GM23338 (cell line): ENCODE data around the gene SNX21. TPM values are rescaled to one million over a fixed set of nuclear protein-coding genes. Genes with fewer than 3 reads are reported as not detected.

ENCODE experiments used
- ATAC-seq: fragments of 200-7000 bp; cut with Tn5 transposase; 3 replicates; pipeline ENCODE4 v1.9.1; 2020
- DNase-seq: peaks from one replicate; pipeline ENCODE4 v3.0.0-alpha.2; 2015; ENCODE audit warnings: low spot score
- H2AFZ ChIP-seq: fragments of 200-600 bp; sonication (generic); 2 replicates; pipeline ENCODE4 v1.8.0; 2016; ENCODE audit warnings: antibody characterized with exemption, mild to moderate bottlenecking, moderate library complexity
- H3F3A ChIP-seq: fragments of 200-600 bp; sonication (generic); replicated peaks from 2 replicates; pipeline ENCODE4 v1.8.0; 2017; ENCODE audit warnings: antibody characterized with exemption, mixed run types, low read depth
- H3K27ac ChIP-seq: fragments of 200-600 bp; sonication (generic); 2 replicates; pipeline ENCODE4 v1.6.1; 2016; ENCODE audit warnings: low read depth
- H3K27me3 ChIP-seq: fragments of 200-600 bp; sonication (generic); 2 replicates; pipeline ENCODE4 v1.8.0; 2016; ENCODE audit warnings: mild to moderate bottlenecking, mixed run types, moderate library complexity; ENCODE audit not compliant: insufficient read depth
- H3K36me3 ChIP-seq: fragments of 200-600 bp; sonication (generic); 2 replicates; pipeline ENCODE4 v1.8.0; 2016; ENCODE audit warnings: mild to moderate bottlenecking; ENCODE audit not compliant: insufficient read depth
- H3K4me1 ChIP-seq: fragments of 200-600 bp; sonication (generic); 2 replicates; pipeline ENCODE4 v1.8.0; 2016; ENCODE audit warnings: mild to moderate bottlenecking, moderate library complexity; ENCODE audit not compliant: insufficient read depth
- H3K4me2 ChIP-seq: fragments of 200-600 bp; sonication (generic); 2 replicates; pipeline ENCODE4 v1.7.1; 2017; ENCODE audit warnings: mixed run types
- H3K4me3 ChIP-seq: fragments of 200-600 bp; sonication (generic); 2 replicates; pipeline ENCODE4 v1.6.1; 2016; ENCODE audit warnings: mixed run types
- H3K79me2 ChIP-seq: fragments of 200-600 bp; sonication (generic); replicated peaks from 2 replicates; pipeline ENCODE4 v1.8.0; 2017; ENCODE audit warnings: mild to moderate bottlenecking; ENCODE audit not compliant: insufficient read depth
- H3K9me2 ChIP-seq: fragments of 200-600 bp; sonication (generic); 2 replicates; pipeline ENCODE4 v1.8.0; 2017; ENCODE audit not compliant: insufficient read depth
- H4K20me1 ChIP-seq: fragments of 200-600 bp; sonication (generic); replicated peaks from 2 replicates; pipeline ENCODE4 v1.8.0; 2017; ENCODE audit warnings: mild to moderate bottlenecking; ENCODE audit not compliant: insufficient read depth
- H3K27ac Mint-ChIP-seq: 2 replicates; pipeline ENCODE4 v1.8.0; 2020; ENCODE audit warnings: inconsistent platforms, mild to moderate bottlenecking, moderate library complexity, mixed read lengths
- H3K27me3 Mint-ChIP-seq: 3 replicates; pipeline ENCODE4 v1.8.0; 2022; ENCODE audit warnings: low read depth, mild to moderate bottlenecking, moderate library complexity, mixed read lengths, inconsistent platforms; ENCODE audit not compliant: insufficient read depth, poor library complexity
- H3K36me3 Mint-ChIP-seq: 3 replicates; pipeline ENCODE4 v1.8.0; 2021; ENCODE audit warnings: low read depth, mild to moderate bottlenecking, inconsistent platforms, moderate library complexity, mixed read lengths
- H3K4me1 Mint-ChIP-seq: 3 replicates; pipeline ENCODE4 v1.8.0; 2020; ENCODE audit warnings: mild to moderate bottlenecking, inconsistent platforms, mixed read lengths
- H3K4me3 Mint-ChIP-seq: 3 replicates; pipeline ENCODE4 v1.8.0; 2021; ENCODE audit warnings: moderate library complexity, mild to moderate bottlenecking, inconsistent platforms, mixed read lengths
- H3K9me3 Mint-ChIP-seq: 3 replicates; pipeline ENCODE4 v1.8.0; 2020; ENCODE audit warnings: moderate library complexity, mild to moderate bottlenecking, inconsistent platforms, mixed read lengths
- CREB1 ChIP-seq: fragments of 250-450 bp; sonication (Bioruptor Pico); IDR thresholded peaks from 2 replicates; pipeline ENCODE4 v1.5.0; 2020; ENCODE audit warnings: low read depth, mild to moderate bottlenecking, moderate library complexity
- EZH2phosphoT487 ChIP-seq: fragments of 200-600 bp; sonication (generic); IDR thresholded peaks from one replicate; pipeline ENCODE4 v1.8.1; 2018; ENCODE audit warnings: antibody characterized with exemption; ENCODE audit not compliant: unreplicated experiment
- NANOG ChIP-seq: IDR thresholded peaks from 2 replicates; pipeline ENCODE4 v1.6.1; 2016; ENCODE audit warnings: antibody characterized with exemption, borderline replicate concordance
- POLR2AphosphoS5 ChIP-seq: IDR thresholded peaks from 2 replicates; pipeline ENCODE4 v1.6.1; 2016; ENCODE audit warnings: antibody characterized with exemption, low read depth
- STAT1 ChIP-seq: IDR thresholded peaks from one replicate; pipeline ENCODE4 v1.6.1; 2016; ENCODE audit warnings: antibody characterized with exemption; ENCODE audit not compliant: unreplicated experiment
- ZNF114 ChIP-seq: fragments of 250-450 bp; sonication (Bioruptor Pico); IDR thresholded peaks from 2 replicates; pipeline ENCODE4 v1.5.0; 2020; ENCODE audit warnings: mild to moderate bottlenecking, moderate library complexity
- ZNF331 ChIP-seq: fragments of 250-450 bp; sonication (Bioruptor Pico); IDR thresholded peaks from 2 replicates; pipeline ENCODE4 v1.5.0; 2020; ENCODE audit warnings: low read depth, mild to moderate bottlenecking, moderate library complexity
- long read RNA-seq: library from polyadenylated mRNA; unstranded; transcript quantifications from one replicate; pipeline ENCODE4 v2.0.0, GENCODE V29; 2020; ENCODE audit not compliant: unreplicated experiment
- polyA plus RNA-seq: library from polyadenylated mRNA; unstranded; fragments of >200 nt; fragmentation: Nextera tagmentation; extraction: Ambion mirVana; gene quantifications from 2 replicates; pipeline ENCODE4 v1.2.1, GENCODE V29; 2016
- total RNA-seq: library from RNA; depleted of rRNA; stranded (reverse); fragments of >200 nt; shearing (Covaris generic); gene quantifications from 2 replicates; pipeline ENCODE4 v1.2.3, GENCODE V29; 2014; rRNA removed
- TF ChIP-seq, protein P1 (sequence below): IDR thresholded peaks from 2 replicates; pipeline ENCODE4 v1.6.1; 2016; ENCODE audit warnings: antibody characterized with exemption
- TF ChIP-seq, protein P2 (sequence below), 2 experiments: fragments of 200-600 bp in 1 of 2; sonication (generic) in 1 of 2; conservative IDR thresholded peaks; 2 replicates each; pipeline versions ENCODE4 v1.5.1 to v1.6.1; 2016 to 2017; ENCODE audit warnings: antibody characterized with exemption in 2 of 2, low read depth in 2 of 2, mild to moderate bottlenecking in 2 of 2, moderate library complexity in 1 of 2

The SNX21 gene, protein sequence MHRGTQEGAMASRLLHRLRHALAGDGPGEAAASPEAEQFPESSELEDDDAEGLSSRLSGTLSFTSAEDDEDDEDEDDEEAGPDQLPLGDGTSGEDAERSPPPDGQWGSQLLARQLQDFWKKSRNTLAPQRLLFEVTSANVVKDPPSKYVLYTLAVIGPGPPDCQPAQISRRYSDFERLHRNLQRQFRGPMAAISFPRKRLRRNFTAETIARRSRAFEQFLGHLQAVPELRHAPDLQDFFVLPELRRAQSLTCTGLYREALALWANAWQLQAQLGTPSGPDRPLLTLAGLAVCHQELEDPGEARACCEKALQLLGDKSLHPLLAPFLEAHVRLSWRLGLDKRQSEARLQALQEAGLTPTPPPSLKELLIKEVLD
- total RNA-seq (26.7 and 31.5 TPM in 2 replicates), polyA plus RNA-seq (13.3 and 15.5 TPM in 2 replicates)
- long read RNA-seq, partial matches to known transcripts, result 0 of 12 reads
- long read RNA-seq, other reads (novel, unspliced or antisense), result 4 of 12 reads

DNA sequence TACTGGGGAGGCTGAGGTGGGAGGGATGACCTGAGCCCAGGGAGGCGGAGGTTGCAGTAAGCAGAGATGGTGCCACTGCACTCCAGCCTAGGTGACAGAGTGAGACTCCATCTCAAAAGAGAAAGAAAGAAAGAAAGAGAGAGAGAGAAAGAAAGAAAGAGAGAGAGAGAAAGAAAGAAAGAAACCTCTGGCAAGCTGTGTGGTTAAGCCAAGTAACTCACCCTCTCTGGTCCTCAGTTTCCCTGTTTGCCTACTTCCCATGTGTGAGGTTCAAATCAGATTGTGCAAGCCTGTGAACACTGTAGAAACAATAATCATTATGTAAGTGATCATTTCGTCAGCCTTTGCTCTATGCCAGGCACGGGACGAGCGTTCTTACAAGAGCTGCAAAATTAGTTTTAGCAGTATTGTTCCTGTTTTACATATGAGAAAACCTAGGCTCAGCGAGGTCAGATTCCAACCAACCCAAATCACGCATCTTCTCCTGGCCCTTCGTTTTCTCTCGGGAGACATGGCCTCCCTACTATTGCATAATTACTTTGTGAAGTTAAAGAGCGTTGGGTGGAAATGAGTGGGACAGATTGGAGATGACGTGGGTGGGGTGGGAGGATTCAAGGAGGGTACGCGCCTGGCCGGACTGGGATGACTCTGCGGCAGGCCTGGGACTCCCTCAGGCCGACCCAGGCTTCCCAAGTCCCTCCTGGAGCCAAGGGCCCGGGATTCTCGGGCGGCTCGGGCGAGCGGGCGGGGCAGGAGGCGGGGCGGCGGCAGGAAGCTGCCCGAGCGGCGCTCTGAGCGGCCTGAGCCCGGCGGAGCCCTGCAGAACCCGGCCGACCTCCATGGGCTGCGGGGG lies at the start of gene SNX21:
SNX21 (plus strand) TSS at position 770 of the 853 bp plus-strand sequence. CDS start 121 bp downstream, outside the sequence.
- H3K27me3 ChIP-seq, result no peaks in the 10 kb centered on the region
- peak within 1 kb of the TSS; percentile 91 for H3K27ac ChIP-seq
- peaks cover 13% of the 10 kb centered on the region for H4K20me1 ChIP-seq
- TF ChIP-seq, protein P1, sequence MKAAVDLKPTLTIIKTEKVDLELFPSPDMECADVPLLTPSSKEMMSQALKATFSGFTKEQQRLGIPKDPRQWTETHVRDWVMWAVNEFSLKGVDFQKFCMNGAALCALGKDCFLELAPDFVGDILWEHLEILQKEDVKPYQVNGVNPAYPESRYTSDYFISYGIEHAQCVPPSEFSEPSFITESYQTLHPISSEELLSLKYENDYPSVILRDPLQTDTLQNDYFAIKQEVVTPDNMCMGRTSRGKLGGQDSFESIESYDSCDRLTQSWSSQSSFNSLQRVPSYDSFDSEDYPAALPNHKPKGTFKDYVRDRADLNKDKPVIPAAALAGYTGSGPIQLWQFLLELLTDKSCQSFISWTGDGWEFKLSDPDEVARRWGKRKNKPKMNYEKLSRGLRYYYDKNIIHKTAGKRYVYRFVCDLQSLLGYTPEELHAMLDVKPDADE, result no peak
- TF ChIP-seq STAT1 (no peak), CREB1 (0 out of 2 replicates have a peak, but pooled peaks have one; percentile 45), POLR2AphosphoS5 (no peak)
- H3K36me3 Mint-ChIP-seq, result peaks cover 14% of the 10 kb centered on the region; the same call in 2 of the 3 replicates
- peaks cover 20% of the 10 kb centered on the region; the same call in 1 of the 2 replicates for H3K4me1 ChIP-seq
- H3F3A ChIP-seq, result peaks cover 15% of the 10 kb centered on the region
- H3K36me3 ChIP-seq, result no peaks in the 10 kb centered on the region
- DNase-seq (peak; percentile 93), ATAC-seq (peak; percentile 95)
- H3K9me3 Mint-ChIP-seq, result no peaks in the 10 kb centered on the region; the same call in 2 of the 3 replicates
- 0 out of 2 replicates have a peak, but pooled peaks cover 3% of the 10 kb centered on the region for H3K79me2 ChIP-seq
- no peaks in the 10 kb centered on the region for H3K9me2 ChIP-seq
- H3K4me3 ChIP-seq, result peak within 1 kb of the TSS; percentile 82
- H3K27ac Mint-ChIP-seq, result peak within 1 kb of the TSS; percentile 94
- H3K27me3 Mint-ChIP-seq, result peaks cover 16% of the 10 kb centered on the region
- peak within 1 kb of the TSS; percentile 93 for H2AFZ ChIP-seq
- H3K4me3 Mint-ChIP-seq, result peak within 1 kb of the TSS; percentile 77
- H3K4me1 Mint-ChIP-seq, result peaks cover 12% of the 10 kb centered on the region
- H3K4me2 ChIP-seq, result peak within 1 kb of the TSS; percentile 85

DNA sequence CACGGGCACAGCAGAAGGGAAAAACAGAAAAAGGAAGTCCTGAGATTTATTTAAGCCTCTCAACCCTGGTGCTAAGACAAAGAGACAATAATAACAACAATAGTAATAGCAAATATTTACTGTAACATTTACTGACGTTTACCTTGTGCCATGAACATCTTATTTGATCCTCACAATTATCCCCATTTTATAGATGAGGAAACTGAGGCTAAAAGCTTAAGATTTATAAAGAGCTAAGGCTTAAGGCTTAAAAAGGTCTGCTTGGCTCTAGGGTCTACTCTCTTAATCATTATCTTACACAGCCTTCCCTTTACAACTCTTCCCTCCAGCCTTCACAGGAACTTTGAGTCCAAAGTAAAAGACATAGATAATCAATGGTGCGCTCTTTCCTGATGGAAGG lies 45.2 kb upstream of the SNX21 start:
- H3K4me2 ChIP-seq, result no peak overlapping the region
- Mint-ChIP-seq H3K9me3 (no peaks in the 10 kb centered on the region), H3K4me1 (peaks cover 7% of the 10 kb centered on the region), H3K27me3 (peaks cover 12% of the 10 kb centered on the region), H3K27ac (no peak overlapping the region), H3K4me3 (no peak overlapping the region), H3K36me3 (peaks cover 3% of the 10 kb centered on the region; the same call in 1 of the 3 replicates)
- no peaks in the 10 kb centered on the region; the same call in 1 of the 2 replicates for H4K20me1 ChIP-seq
- ATAC-seq (no peak), DNase-seq (no peak)
- no peaks in the 10 kb centered on the region for H3K36me3 ChIP-seq
- H3K9me2 ChIP-seq, result no peaks in the 10 kb centered on the region
- H3K27ac ChIP-seq, result no peak overlapping the region
- no peak overlapping the region for H2AFZ ChIP-seq
- 0 out of 2 replicates have a peak, but pooled peaks cover 12% of the 10 kb centered on the region for H3K79me2 ChIP-seq
- no peaks in the 10 kb centered on the region for H3K27me3 ChIP-seq
- H3K4me1 ChIP-seq, result peaks cover 4% of the 10 kb centered on the region; the same call in 1 of the 2 replicates
- H3K4me3 ChIP-seq, result no peak overlapping the region
- H3F3A ChIP-seq, result no peaks in the 10 kb centered on the region
- TF ChIP-seq NANOG, result no peak
- no peak for TF ChIP-seq EZH2phosphoT487
- TF ChIP-seq ZNF331 (CRISPR knock-in tag), result no peak
- no peak for TF ChIP-seq STAT1
- TF ChIP-seq, protein P1, result no peak
- TF ChIP-seq, protein P2, sequence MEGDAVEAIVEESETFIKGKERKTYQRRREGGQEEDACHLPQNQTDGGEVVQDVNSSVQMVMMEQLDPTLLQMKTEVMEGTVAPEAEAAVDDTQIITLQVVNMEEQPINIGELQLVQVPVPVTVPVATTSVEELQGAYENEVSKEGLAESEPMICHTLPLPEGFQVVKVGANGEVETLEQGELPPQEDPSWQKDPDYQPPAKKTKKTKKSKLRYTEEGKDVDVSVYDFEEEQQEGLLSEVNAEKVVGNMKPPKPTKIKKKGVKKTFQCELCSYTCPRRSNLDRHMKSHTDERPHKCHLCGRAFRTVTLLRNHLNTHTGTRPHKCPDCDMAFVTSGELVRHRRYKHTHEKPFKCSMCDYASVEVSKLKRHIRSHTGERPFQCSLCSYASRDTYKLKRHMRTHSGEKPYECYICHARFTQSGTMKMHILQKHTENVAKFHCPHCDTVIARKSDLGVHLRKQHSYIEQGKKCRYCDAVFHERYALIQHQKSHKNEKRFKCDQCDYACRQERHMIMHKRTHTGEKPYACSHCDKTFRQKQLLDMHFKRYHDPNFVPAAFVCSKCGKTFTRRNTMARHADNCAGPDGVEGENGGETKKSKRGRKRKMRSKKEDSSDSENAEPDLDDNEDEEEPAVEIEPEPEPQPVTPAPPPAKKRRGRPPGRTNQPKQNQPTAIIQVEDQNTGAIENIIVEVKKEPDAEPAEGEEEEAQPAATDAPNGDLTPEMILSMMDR (conservative IDR thresholded peaks at IDR 0.05; ENCODE audit: low read depth in 2 of 2), result no peak
- no peak for TF ChIP-seq ZNF114 (CRISPR knock-in tag)
